PC-3 (cell line): ENCODE measurements around the gene ALG8.

ENCODE experiments used
- EZH2phosphoT487 ChIP-seq: fragments of 300-600 bp; sonication (generic); IDR thresholded peaks from 2 replicates; pipeline ENCODE4 v1.6.1; 2018; ENCODE audit warnings: mild to moderate bottlenecking, antibody characterized with exemption, low read length, borderline replicate concordance
- TF ChIP-seq, protein P1 (sequence below): fragments of 300-600 bp; sonication (generic); conservative IDR thresholded peaks from 2 replicates; pipeline ENCODE4 v1.5.1; 2017; ENCODE audit warnings: antibody characterized with exemption, low read depth, mild to moderate bottlenecking, low read length

DNA sequence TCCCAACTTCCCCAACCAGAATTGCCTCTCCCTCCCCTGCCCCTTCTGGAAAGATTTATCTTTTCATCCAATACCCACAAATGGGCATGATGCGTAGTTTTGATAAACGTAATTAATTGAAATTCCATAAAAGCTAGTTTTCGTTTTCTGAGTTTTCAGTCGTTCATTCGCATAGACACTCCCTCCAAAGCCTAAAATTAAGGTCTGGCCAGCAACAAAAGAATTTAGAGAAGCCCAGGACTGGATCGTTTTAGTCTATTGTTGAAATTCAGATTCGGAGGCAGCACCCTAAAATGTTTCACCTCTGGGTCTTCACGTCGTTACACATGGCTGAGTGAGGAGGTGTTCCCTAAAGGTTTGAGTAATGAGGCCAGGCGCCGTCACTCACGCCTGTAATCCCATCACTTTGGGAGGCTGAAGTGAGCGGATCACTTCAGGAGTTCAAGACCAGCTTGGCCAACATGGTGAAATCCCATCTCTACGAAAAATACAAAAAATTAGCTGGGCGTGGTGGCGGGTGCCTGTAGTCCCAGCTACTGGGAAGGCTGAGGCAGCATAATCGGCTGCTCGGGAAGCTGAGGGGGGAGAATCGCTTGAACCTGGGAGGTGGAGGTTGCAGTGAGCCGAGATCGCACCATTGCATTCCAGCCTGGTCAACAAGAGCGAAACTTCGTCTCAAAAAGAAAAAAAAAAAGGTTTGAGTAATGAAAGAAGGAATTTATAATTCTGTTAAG is 59.2 kb downstream of the ALG8 start:
- TF ChIP-seq, protein P1, sequence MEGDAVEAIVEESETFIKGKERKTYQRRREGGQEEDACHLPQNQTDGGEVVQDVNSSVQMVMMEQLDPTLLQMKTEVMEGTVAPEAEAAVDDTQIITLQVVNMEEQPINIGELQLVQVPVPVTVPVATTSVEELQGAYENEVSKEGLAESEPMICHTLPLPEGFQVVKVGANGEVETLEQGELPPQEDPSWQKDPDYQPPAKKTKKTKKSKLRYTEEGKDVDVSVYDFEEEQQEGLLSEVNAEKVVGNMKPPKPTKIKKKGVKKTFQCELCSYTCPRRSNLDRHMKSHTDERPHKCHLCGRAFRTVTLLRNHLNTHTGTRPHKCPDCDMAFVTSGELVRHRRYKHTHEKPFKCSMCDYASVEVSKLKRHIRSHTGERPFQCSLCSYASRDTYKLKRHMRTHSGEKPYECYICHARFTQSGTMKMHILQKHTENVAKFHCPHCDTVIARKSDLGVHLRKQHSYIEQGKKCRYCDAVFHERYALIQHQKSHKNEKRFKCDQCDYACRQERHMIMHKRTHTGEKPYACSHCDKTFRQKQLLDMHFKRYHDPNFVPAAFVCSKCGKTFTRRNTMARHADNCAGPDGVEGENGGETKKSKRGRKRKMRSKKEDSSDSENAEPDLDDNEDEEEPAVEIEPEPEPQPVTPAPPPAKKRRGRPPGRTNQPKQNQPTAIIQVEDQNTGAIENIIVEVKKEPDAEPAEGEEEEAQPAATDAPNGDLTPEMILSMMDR: no peak
- no peak for TF ChIP-seq EZH2phosphoT487
